Dendritic cell treated with granulocyte-macrophage colony-stimulating factor and Interleukin-4, amounts not matched to agents 40 ng/mL and 50 ng/mL, for 4 days (primary cell): Measurements from ENCODE around the gene SPOUT1.

ENCODE experiments used
- H3K27ac Mint-ChIP-seq: one replicate; pipeline ENCODE4 v1.8.0; 2022; ENCODE audit warnings: mild to moderate bottlenecking, mixed read lengths
- H3K27me3 Mint-ChIP-seq: one replicate; pipeline ENCODE4 v1.8.0; 2022; ENCODE audit warnings: mild to moderate bottlenecking, mixed read lengths
- H3K36me3 Mint-ChIP-seq: one replicate; pipeline ENCODE4 v1.8.0; 2022; ENCODE audit warnings: low read depth, mixed read lengths
- H3K4me1 Mint-ChIP-seq: one replicate; pipeline ENCODE4 v1.8.0; 2022; ENCODE audit warnings: low read depth, mixed read lengths
- H3K4me3 Mint-ChIP-seq: one replicate; pipeline ENCODE4 v1.8.0; 2022; ENCODE audit warnings: mild to moderate bottlenecking, moderate library complexity, mixed read lengths
- H3K9me3 Mint-ChIP-seq: one replicate; pipeline ENCODE4 v1.8.0; 2022; ENCODE audit warnings: mixed read lengths
- intact Hi-C: fragments of 100-400 bp; cut with micrococcal nuclease; formaldehyde crosslinking; loops from one replicate; pipeline ENCODE4 v1.15.0; 2022

The SPOUT1 gene

DNA sequence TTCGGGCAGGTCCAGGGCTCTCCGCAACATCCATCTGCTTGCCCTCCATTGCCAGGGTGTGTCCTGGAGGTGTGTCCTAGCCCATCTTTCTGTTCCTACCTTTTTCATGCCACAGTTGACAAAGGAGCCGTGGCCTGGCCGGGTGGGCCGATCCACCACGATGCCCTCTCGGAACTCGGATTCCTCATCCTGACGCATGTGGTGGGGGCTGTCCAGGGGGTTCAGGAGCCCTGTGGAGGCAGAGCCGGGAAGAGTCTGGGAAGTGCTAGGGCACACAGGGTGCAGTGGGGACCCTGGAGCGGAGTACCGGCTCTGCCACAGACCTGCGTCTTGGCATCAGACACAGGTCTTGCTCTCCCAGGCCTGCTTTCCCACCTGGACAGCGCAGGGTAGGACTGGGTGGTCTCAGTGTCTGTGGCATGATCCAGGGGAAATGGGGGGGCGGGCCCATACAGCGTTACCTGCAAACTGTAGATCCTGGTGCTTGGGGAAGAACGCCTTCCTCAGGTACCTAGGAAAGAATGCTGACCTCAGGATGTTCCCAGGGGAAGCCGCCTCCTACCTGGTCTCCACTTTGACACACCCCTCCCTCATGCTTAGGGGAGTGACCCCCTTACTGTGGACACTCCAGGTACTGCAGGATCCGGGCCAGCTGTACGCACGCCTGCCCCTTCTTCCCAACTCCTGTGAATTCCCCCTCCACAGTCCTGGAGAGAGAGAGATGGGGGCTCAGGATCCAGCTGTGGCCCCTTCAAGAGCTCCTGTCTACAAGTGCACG is 3.5 kb downstream of the SPOUT1 start:
- H3K27me3 Mint-ChIP-seq: no peaks in the 10 kb centered on the region
- peaks cover 16% of the 10 kb centered on the region for H3K4me1 Mint-ChIP-seq
- no peak overlapping the region for H3K4me3 Mint-ChIP-seq
- H3K36me3 Mint-ChIP-seq: peaks cover 85% of the 10 kb centered on the region
- intact Hi-C loops: no loop called here
- H3K27ac Mint-ChIP-seq: no peak overlapping the region
- H3K9me3 Mint-ChIP-seq: no peaks in the 10 kb centered on the region

DNA sequence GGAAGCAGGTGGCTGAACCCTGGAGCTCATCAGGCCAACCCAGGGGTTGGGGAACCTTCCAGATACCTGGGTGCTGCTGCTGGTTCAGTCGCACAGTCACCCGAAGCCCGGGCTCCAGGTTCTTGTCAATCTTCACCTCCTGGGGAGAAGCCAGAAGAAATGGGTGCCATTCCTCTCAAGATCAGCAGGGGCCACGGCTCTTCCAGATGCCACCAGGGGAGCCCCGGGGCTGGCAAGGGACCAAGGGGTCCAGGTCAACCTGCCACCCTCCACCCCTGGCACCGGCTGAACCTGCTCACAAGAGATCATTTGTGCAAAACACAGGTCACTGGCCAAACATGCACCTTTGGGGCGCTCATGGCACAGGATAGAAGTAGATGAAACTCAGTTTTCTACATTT is 4.7 kb downstream of the SPOUT1 start:
- Mint-ChIP-seq H3K27ac (no peak overlapping the region), H3K4me1 (peaks cover 28% of the 10 kb centered on the region), H3K36me3 (peaks cover 90% of the 10 kb centered on the region), H3K4me3 (no peak overlapping the region), H3K27me3 (no peaks in the 10 kb centered on the region), H3K9me3 (no peaks in the 10 kb centered on the region)
- intact Hi-C loops: no loop called here

DNA sequence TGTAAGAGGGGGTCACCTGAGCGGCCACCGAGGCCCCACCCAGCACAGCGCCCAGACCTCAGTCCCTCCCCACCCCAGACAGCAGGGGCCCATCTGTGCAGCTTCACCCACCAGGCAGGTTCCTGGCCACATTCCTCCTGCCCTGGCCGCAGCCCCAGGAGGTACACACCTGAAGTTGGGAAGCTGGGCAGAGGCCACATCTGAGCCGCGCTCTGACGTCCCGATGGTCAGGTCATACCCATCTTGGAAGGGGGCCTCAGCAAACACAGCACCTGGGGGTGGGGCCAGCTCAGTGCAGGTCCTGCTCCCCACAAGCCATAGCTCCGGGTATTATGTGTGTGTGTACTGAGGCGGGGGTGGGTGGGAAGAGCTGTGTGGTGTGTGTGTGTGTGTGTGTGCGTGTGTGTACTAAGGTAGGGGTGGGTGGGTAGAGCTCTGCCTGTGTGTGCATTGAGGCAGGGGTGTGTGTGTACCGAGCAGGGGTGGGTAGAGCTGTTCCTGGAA is 5.6 kb downstream of the SPOUT1 start:
- Mint-ChIP-seq H3K27ac (no peak overlapping the region), H3K36me3 (peaks cover 84% of the 10 kb centered on the region)

DNA sequence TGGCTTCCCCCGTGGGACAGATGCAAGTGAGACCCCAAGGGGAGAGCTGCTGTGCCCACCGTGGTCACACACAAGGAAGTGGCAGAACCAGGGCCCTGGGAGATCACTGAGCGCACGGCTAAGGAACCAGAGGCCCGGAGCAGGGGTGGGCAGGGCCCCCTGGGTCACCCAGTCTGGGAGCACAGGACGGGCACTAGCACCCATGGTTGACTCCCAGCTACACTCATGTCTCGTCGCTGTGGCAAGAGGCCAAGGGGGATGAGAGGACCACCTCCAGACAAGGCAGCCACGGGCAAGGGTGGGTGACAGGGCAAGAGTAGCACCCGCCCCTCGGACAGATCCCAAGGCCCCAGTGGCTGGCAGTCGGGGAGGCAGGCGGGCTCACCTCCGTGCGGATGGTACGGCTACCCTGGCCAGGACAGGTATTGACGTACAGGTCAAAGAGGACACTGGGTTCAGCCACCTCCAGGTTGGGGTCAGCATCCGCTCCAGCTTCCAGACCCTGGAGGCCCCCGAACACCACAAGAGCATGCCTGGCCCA is 6.2 kb downstream of the SPOUT1 start:
- H3K27me3 Mint-ChIP-seq: peaks cover 3% of the 10 kb centered on the region
- H3K4me1 Mint-ChIP-seq: peaks cover 29% of the 10 kb centered on the region
- no peaks in the 10 kb centered on the region for H3K9me3 Mint-ChIP-seq
- H3K4me3 Mint-ChIP-seq: no peak overlapping the region
- intact Hi-C loops: no loop called here
- peaks cover 78% of the 10 kb centered on the region for H3K36me3 Mint-ChIP-seq
- no peak overlapping the region for H3K27ac Mint-ChIP-seq

More for the DNA sequence above, 5.6 kb downstream of the SPOUT1 start:
- peaks cover 35% of the 10 kb centered on the region for H3K4me1 Mint-ChIP-seq
- H3K9me3 Mint-ChIP-seq: no peaks in the 10 kb centered on the region
- H3K4me3 Mint-ChIP-seq: no peak overlapping the region
- peaks cover 3% of the 10 kb centered on the region for H3K27me3 Mint-ChIP-seq
- intact Hi-C loops: no loop called here

DNA sequence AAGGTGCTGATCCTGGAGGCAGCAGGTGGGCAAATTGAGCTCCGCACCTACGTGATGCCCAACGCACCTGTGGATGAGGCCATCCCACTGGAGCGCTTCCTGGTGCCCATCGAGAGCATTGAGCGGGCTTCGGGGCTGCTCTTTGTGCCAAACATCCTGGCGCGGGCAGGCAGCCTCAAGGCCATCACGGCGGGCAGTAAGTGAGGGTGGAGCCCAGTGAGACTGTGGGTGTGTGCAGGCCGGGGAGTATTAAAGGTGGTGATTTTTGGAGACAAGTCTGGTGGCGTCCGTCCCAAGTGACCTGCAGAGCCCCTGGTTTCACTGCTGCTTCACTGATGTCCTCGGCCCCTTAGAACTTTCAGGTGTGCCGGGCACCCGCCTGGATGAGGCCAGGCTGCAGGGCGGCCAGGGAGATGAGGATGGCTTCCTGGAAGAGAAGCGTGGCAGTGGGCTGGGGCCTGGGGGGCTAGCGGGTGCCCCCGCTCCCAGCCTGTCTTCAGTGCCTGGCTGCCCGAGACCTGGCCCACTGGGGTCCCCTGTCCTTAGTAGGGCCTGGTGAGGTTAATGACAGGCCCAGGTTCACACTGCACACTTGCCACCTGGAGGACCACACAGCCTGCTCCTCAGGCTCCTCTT is 7.1 kb downstream of the SPOUT1 start:
- intact Hi-C loops: no loop called here
- Mint-ChIP-seq H3K9me3 (no peaks in the 10 kb centered on the region), H3K27ac (no peak overlapping the region), H3K4me1 (peaks cover 26% of the 10 kb centered on the region), H3K27me3 (peaks cover 3% of the 10 kb centered on the region), H3K36me3 (peaks cover 69% of the 10 kb centered on the region), H3K4me3 (no peak overlapping the region)

DNA sequence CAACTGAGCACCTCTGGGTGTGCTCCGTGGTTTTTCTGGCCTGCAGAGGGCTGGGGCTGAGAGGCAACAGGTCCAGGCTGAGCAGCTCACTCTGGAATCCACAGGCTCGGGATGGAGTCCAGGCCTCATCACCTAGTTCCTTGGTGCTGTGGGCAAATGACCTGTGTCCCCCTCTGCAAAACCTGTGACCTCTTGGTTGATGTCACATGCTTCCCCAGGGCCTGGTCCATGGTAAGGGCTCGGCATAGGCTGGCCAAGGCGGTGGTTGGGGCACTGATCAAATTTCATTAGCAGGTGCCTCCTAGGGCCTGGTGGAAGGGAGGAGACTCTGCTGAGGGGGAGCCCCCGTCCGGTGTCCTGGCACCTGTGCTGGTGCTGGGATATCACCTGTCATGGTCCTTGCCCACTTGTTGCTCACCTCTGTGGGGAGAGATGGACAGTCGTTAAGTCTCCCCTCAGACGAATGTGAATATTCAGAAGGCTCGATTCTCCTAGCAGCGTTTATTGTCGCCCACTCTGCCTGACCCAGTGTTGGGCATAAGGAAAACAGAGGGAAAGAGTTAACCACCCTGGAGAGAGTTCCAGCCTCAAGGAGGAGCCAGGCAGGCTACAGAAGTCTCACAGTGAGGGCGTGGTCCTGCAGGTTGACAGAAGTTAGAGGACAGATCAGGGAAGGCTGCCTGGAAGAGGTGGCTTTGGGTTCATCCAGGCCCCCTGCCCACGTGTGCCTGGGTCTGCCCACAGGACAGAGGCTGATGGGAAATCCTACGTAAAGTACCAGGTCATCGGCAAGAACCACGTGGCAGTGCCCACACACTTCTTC is 7.8 kb downstream of the SPOUT1 start:
- no peak overlapping the region for H3K4me3 Mint-ChIP-seq
- peaks cover 62% of the 10 kb centered on the region for H3K36me3 Mint-ChIP-seq
- peaks cover 3% of the 10 kb centered on the region for H3K27me3 Mint-ChIP-seq
- no peak overlapping the region for H3K27ac Mint-ChIP-seq
- H3K4me1 Mint-ChIP-seq: peaks cover 26% of the 10 kb centered on the region
- intact Hi-C loops: no loop called here
- H3K9me3 Mint-ChIP-seq: no peaks in the 10 kb centered on the region

DNA sequence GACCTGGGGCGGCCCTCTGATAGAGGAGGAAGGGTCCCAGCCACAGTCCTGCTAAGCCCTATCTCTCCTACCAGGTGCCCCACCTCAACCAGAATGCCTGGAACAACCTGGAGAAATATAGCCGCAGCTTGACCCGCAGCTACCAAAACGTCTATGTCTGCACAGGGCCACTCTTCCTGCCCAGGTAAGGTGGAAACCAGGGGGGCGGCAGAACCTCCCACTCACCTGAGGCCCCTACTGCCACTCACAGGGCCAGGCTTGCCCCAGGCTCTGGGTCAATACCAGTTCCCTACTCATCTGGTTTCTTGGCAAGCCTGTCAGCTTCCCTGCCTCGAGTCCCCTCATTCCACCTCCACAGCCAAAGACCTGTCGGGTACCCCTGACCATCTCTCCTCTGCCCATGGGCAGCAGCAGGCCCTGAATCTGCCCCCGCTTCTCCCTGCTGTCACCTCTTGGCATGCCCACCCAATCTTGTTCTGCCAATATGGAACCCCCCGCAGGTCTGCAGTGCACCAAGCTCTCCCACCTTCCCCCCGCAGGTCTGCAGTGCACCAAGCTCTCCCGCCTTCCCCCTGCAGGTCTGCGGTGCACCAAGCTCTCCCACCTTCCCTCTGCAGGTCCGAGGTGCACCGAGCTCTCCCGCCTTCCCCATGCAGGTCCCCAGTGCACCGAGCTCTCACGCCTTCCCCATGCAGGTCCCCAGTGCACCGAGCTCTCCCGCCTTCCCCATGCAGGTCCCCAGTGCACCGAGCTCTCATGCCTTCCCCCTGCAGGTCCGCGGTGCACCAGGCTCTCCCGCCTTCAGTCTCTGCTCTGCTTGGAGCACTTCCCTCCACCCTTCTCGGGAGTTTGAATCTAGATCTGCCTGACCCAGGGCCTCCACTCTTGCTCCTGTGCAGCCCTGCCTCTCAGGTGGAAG is 8.7 kb downstream of the SPOUT1 start:
- intact Hi-C loops: no loop called here
- peaks cover 53% of the 10 kb centered on the region for H3K36me3 Mint-ChIP-seq
- no peaks in the 10 kb centered on the region for H3K9me3 Mint-ChIP-seq
- H3K4me3 Mint-ChIP-seq: no peak overlapping the region
- H3K27ac Mint-ChIP-seq: no peak overlapping the region
- H3K4me1 Mint-ChIP-seq: peaks cover 26% of the 10 kb centered on the region
- H3K27me3 Mint-ChIP-seq: peaks cover 3% of the 10 kb centered on the region

DNA sequence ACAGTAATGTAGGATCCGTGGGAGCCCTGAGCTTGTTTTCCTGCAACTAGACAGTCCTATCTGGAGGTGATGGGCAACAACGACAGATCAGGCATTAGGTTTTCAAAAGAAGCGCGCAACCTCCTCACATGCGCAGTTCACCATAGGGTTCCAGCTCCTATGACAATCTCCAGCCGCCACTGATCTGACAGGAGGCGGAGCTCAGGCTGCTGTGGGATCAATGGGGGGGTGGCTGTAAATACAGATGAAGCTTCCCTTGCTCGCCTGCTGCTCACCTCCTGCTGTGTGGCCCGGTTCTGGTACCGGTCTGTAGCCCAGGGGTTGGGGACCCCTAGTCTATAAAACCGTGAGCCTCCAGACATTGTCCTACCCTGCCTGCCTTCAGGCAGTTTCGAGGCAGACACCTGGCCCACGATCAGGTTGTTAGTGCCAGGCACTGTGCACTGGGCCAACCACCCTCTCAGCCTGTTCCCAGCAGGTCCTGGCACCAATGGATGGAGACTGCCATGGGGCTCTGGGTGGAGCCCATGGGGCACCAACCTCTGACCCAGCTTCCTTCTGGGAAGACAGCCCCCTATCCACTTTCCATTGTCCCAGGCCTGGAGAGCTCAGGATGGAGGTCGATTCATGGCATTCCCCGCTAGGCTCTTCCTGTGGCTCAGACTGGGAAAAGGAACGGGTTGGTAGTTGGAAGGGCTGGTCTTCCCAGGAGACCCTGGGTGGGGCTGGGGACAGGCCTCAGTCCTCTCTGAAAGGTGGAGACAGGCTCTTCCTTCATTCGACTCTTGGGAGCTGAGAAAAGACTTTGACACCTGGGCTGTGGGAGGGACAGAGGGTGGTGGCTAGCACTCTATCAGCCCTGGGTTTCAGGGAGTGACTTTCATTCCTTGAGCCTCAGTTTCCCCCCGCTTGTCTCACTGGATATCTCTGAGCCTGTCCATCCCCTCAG is 9.6 kb downstream of the SPOUT1 start:
- Mint-ChIP-seq H3K4me1 (peaks cover 26% of the 10 kb centered on the region), H3K4me3 (no peak overlapping the region), H3K27me3 (peaks cover 6% of the 10 kb centered on the region), H3K9me3 (no peaks in the 10 kb centered on the region), H3K36me3 (peaks cover 44% of the 10 kb centered on the region), H3K27ac (no peak overlapping the region)
- intact Hi-C loops: no loop called here

DNA sequence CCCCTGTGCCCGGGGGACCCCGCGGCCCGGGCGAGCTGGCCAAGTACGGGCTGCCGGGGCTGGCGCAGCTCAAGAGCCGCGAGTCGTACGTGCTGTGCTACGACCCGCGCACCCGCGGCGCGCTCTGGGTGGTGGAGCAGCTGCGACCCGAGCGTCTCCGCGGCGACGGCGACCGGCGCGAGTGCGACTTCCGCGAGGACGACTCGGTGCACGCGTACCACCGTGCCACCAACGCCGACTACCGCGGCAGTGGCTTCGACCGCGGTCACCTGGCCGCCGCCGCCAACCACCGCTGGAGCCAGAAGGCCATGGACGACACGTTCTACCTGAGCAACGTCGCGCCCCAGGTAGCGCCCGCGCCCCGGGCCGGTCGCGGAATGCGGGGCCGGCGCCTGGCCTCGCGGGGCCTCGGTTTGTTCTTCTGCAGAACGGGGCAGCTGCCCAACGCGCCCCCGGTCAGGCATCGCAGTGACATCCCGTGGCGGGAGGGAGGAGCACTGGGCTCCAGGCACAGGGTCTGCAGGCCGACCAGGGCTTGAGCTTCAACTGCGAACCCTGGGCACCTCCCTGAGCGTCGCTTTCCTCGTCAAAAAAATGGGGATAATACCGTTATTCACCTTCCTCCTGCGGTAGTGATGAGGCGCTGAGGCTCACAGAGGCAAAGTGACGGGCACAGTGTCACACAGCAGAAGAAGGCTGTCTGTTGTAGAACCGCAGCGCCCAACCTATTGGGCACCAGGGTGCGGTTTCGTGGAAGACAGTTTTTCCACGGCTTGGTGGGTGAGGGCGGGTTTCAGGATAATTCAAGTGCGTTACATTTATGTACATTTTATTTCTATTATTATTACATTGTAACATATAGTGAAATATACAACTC is 10.5 kb downstream of the SPOUT1 start:
- H3K27me3 Mint-ChIP-seq: peaks cover 6% of the 10 kb centered on the region

DNA sequence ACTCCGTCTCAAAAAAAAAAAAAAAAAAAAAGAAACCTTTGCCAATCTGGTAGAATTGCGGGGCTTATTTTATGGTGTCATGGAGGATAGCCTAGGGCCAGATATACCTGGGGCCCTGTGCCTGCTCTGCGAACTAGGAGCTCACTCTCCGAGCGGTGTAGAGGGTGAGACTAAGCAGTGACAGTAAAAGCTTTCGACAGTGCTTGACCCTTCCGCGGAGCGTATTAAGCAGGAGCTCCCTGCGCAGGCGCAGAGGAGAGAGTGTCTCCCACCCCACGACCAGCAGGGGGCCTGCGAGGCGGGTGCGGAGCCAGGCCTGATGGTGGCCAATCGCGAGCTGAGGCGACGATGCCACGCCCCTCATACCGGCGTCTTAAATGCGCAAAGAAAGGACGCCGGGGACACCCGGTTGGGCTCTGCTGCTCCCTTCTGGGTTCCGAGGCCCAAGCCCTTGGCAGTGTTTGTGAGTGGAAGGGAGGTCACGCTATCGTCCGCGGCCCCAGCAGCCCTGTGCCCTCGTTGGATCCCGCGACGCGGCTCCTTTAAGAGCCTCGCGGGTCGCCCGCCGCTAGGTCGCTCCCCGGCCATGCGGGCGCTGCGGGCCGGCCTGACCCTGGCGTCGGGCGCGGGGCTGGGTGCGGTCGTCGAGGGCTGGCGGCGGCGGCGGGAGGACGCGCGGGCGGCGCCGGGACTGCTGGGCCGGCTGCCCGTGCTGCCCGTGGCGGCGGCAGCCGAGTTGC is 11.3 kb downstream of the SPOUT1 start, which contains the start of gene ENDOG:
Gene ENDOG, plus strand, starts transcription at position 402 of the 740 bp plus-strand sequence. Its CDS starts 185 bp downstream, at position 587.
- peaks cover 27% of the 10 kb centered on the region for H3K36me3 Mint-ChIP-seq
- intact Hi-C loops: no loop called here
- H3K27me3 Mint-ChIP-seq: peaks cover 6% of the 10 kb centered on the region
- H3K4me1 Mint-ChIP-seq: peaks cover 26% of the 10 kb centered on the region
- no peaks in the 10 kb centered on the region for H3K9me3 Mint-ChIP-seq
- peak within 1 kb of the TSS; percentile 83 for H3K27ac Mint-ChIP-seq
- peak within 1 kb of the TSS; percentile 74 for H3K4me3 Mint-ChIP-seq

More for the DNA sequence above, 10.5 kb downstream of the SPOUT1 start:
- peak overlapping the region; percentile 83 for H3K27ac Mint-ChIP-seq
- H3K4me3 Mint-ChIP-seq: peak overlapping the region; percentile 74
- H3K9me3 Mint-ChIP-seq: no peaks in the 10 kb centered on the region
- intact Hi-C loops: no loop called here
- peaks cover 26% of the 10 kb centered on the region for H3K4me1 Mint-ChIP-seq
- peaks cover 35% of the 10 kb centered on the region for H3K36me3 Mint-ChIP-seq

DNA sequence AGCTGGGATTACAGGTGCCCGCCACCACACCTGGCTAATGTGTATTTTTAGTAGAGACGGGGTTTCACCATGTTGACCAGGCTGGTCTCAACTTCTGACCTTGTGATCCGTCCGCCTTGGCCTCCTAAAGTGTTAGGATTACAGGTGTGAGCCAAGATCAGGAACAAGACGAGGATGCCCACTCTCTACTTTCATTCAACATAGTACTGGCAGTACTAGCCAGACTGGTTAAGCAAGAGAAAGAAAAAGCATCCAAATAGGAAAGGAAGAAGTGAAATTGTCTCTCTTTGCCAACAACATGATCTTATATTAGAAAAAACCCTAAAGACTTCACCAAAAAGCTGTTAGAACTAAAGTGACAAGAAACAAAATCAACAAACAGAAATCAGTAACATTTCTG is 18.7 kb downstream of the SPOUT1 start:
- Mint-ChIP-seq H3K27me3 (peaks cover 4% of the 10 kb centered on the region), H3K27ac (no peak overlapping the region), H3K4me1 (no peaks in the 10 kb centered on the region), H3K36me3 (peaks cover 37% of the 10 kb centered on the region), H3K9me3 (no peaks in the 10 kb centered on the region), H3K4me3 (no peak overlapping the region)
- intact Hi-C loops: no loop called here
